ENCODE measurements around the gene SCUBE3.

Gene SCUBE3

GRCh38 chr6:35181933-35182612, 31.7 kb upstream of the SCUBE3 start:
- DNase-seq: no peak

GRCh38 chr6:35183281-35183680, 30.5 kb upstream of the SCUBE3 start:
- no peak for DNase-seq

DNA sequence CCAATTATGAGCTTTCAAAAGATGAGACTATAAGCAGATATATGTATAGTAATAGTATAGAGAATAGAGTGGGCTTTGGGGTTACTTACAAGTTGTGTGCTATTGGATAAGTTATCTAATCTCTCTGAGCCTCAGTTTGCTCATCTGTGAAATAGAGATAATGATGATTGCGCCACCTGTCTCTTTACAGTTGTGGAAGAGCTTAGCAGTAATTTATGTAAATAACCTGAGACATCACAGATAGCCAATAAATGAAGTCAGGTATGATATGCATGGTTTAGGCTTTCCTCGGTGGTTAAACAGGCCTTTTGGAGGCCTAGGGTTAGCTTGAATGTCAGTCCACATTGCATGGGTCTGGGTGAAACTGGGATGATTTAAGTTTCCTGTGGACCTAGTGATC, 29.8 kb upstream of the SCUBE3 start:
- no peak for DNase-seq

- DNase-seq: no peak
Observed at GRCh38 chr6:35184580-35185301, 29.0 kb upstream of the SCUBE3 start.

DNA sequence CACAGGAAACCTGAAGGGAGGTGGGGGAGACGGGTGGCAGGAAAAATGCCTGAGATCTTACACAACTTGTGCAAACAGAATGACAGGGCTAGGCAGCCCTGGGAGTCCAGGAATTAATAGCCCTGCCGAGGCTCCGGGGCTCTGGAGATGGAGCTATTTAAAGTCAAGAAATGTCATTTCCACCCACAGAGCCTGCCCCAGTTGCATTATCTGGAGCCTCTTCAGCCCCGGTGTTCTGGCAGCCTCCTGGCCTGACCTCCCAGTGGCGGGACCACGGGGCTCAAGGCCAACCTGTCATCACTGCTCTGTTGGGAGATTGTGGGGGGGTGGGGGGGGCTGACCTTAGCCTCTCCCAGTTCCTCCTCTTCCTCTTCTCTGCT, 28.5 kb upstream of the SCUBE3 start:
- no peak for DNase-seq

DNA sequence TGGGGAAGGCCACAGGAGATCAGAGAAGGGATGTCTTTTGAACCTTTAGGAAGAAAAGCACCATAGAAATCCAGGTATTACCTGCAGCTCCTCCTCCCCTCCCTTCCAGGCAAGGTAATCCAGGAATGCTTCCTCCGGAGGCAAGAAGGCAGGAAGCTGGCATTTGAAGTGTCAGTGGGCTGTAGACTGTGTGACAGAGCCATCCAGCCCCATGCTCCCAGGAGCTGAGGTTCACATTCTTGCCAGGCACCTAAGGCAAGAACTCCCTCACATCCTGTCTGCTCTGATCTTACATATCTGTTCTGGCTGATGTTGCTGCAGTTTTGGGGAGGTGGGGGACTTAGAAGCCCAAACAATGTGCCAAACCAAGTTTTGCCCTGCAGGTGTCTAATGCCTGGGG, 27.8 kb upstream of the SCUBE3 start:
- no peak for DNase-seq

DNA sequence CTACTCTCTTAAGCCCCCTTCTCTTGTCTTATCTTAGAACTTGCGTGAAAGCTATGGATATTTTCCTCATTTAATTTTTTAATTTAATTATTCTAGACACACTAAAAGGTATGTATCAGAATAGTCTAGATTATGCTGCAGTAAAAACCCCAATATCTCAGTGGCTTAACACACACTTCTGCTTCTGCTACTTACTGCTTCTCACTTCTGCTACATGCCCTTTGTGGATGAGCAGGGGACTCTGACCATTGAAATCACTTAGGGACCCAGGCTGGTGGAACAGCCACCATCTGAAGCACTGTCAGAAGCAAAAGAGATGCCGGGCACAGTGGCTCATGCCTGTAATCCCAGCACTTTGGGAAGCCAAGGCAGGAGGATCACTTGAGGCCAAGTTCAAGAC, 27.2 kb upstream of the SCUBE3 start:
- no peak for DNase-seq

DNA sequence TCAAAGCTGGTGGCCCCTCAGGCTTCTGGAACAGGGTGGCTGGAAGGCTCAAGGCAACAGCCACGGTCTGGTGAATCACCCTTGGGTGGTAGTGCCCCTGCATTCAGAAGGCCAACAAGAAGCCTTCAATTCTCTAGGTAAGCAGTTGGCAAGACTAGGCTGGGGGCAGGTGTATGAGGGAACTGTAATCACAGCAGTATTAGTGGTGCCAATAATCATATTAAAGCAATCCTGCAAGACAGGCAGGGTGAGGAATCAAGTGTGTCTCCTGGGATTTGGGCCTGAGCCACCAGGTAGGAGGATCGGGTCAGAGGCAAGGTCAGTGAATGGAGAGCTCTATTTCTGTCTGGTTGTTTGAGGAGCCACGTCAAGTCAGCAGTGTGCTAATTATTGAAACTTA, 24.9 kb upstream of the SCUBE3 start:
- DNase-seq: no peak

DNA sequence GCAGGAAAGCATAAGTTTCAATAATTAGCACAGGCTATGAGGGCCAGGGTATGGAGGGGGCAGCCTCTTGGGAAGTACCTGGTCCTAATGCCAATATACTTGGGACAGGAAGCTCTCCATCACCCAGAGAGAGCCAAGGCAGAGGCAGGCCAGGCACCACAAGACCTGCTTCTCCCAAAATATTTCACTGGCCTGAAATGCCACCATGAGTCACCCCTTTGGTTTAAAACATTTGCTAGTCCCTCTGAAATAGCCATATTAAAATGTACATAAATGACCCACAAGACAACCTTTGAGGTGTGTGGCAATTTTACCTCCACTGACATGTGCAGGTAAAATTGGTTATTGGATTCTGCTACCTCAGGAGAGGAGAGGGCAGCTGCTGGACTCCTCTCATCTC, 23.4 kb upstream of the SCUBE3 start:
- DNase-seq: no peak

DNA sequence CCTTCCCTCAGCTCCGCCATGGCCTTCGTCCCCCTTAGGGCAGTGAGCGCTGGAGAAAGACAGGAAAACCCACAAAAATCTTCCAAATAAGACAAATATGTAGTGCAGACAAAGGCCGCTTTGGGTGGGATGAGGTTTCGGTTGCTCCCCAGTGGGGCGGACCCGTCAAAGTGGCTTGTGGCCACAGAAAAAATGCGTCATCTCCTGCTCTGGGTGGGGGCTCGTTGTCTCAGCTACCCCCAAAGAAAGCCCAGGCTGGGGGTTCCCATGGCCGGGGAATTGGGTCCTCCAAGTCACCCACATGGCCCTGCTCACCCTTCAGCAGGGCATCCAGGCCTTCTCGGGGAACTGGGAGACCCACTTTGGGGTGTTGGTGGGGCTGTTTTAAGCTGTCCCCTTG, 21.9 kb upstream of the SCUBE3 start:
- no peak for DNase-seq

DNA sequence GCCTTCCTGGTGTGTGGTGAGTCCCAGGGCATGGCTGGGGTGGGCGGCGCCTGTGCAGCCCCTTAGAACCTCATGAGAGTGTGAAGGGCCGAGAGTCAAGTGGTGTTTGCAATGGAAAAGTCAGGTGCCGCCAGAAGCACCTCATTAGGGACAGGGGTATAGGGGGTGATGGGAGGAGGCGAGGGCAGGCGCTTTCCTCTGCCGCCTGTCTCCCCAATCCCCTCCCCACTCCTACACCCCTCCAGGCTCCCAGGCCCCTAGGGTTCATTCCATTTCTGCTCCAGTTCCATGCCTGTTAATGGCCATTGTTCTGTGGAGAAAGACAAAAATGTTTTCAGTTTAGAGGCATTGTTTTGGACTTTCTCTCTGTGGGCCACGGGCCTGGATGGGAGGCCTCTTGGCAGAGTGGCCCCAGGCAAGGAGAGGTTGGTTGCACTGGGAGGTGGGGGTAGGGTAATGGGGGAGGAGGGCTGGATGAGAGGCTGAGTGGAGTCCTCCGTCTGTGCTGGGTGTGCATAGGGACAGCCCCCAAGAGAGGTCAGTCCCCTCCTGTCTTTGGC, 21.4 kb upstream of the SCUBE3 start:
- DNase-seq: no peak

- no peak for DNase-seq
Observed at GRCh38 chr6:35194390-35194789, 19.4 kb upstream of the SCUBE3 start.

DNA sequence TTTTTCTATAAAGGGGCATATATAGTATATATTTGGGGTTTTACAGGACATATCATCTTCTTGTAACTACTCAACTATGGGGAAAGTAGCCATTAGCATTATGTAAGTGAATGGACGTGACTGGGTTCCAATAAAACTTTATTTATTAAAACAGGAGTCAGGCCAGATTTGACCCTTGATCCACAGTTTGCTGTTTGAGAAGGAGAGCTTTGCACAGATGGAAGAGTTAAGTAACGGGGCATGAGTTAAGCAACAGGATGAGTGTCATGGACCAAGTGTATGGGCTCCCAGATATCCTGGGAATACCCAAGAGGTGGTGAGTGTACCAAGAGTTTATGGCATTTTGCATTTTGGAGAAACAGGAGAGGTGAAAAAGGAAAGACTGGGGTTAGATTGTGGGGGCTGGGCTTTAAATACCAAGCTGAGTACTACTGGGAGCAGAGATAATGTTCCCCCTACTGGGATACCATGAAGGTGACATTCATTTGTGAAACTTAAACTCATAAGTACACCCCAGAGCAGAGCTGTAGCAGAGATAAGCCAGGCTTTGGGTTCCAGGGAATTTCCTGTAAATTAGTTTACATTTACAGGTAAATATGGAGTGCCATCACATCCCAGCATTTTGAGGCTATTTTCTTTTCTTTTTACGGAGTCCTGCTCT, 18.5 kb upstream of the SCUBE3 start:
- DNase-seq: no peak

- DNase-seq: no peak
Observed at GRCh38 chr6:35197196-35197595, 16.6 kb upstream of the SCUBE3 start.

- no peak for DNase-seq
Observed at GRCh38 chr6:35199866-35200265, 13.9 kb upstream of the SCUBE3 start.

- no peak for DNase-seq
Observed at GRCh38 chr6:35202066-35202546, 11.7 kb upstream of the SCUBE3 start.

DNA sequence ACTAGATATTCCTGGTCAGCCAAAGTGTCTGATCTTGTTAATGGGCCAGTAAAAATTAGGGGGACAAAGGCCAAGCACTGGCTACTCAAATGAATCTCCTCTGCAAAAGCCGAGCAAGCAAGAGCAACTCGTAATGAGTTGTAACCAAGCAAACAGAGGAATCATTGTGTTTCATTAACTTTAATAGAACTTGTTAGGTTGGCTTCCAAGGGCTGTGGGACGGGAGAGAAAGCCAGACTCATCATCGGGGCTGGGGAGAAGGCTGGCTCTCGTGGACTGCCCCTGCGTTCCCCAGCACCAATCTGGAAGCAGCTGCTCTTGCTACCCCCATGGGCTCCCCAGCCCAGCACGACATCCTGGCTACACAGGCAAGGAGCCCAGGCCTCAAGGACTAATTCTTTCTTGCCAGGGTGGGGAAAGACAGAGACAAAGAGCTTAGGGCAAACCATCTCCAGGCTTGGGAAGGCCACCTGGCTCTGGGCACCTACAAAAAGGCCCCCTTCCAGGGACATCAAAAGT, 10.5 kb upstream of the SCUBE3 start:
- DNase-seq: no peak

- no peak for DNase-seq
Observed at GRCh38 chr6:35203680-35204079, 10.1 kb upstream of the SCUBE3 start.

GRCh38 chr6:35206346-35206745, 7.4 kb upstream of the SCUBE3 start:
- DNase-seq: no peak

GRCh38 chr6:35208419-35208818, 5.3 kb upstream of the SCUBE3 start:
- no peak for DNase-seq

DNA sequence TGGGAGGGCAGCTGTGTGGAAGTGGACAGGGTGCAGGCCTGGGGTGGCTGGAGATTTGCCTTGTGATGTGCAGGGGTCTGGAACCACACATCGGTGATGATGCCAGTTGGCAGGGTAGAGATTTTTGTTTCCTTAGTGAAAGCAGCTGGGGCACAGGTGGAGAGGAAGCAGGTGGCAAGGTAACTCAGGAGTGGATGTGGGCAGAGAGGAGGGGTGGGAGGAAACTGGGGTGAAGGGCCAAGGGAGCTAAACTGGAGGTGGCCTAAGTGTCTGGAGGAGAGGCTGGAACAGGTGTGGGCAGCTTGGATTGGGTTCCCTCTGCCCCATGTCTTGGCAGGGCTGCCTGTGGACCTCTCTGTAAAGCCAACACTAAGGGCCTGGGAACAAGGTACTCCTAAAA, 4.7 kb upstream of the SCUBE3 start:
- DNase-seq: no peak

DNA sequence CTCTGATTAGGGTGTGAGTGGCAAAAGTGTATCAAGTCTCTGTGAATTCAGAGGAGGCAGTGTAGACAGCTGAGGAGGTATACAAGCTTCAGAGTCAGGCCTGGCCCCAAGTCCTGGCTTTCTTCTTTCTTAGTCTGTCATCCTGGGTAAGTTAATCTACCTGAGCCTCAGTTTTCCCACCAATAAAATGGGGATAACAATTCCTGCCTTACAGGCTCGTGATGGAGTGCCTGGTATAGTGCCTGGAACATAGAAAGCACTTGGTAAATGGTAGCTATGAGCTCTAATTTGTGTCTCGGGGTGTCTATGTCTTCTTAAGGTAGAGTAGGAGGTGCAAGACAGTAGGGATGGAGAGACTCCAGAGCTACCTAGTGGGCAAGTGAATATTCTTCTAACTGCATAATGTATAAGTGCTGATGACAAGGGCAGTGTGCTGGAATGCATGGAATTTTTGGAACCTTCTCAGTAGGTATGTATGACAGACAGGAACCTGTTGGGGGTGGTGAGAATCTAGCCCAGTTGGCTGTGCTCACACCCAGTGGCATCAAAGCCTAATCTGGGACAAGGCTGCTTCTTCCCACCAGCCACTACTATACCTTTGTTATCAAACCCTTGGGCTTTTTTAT, 4.0 kb upstream of the SCUBE3 start:
- DNase-seq: no peak

DNA sequence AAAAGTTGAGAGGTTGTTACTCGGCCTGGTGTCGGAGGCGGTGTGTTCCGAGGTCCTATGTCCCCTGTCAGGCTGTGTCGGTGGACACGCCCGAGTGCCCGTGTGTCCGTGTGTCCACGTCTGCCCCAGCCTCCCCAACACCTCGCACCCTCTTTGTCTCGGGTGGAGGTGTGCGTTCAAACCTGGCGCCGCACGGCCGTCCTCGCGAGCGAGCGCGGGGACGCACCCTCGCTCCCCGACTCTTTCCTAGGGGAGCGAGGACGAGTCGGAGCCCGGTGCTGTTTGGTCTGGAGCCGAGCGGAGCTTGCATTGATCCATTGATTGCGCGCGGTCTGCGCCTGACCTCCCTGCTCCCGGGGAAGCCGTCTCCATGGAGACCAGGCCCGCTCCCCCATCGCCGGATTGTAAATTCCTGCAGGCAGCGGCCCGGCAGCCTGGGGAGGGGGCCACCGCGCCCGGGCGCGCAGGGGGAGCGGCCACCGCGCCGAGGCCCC, 411 bp upstream of the SCUBE3 start:
- no peak for DNase-seq
